Amniotic epithelial cell (primary cell): Measurements from ENCODE around the gene TBC1D10A.

Experiments used
- DNase-seq: peaks from one replicate; pipeline ENCODE4 v3.0.0-alpha.2; 2010; ENCODE audit warnings: low read depth

The TBC1D10A gene

GRCh38 chr22:30245985-30246813, 80.5 kb downstream of the TBC1D10A start, which contains the start of gene LIF:
TSS of gene LIF (minus strand) at chr22:30246759. CDS start at chr22:30246695, 64 bp downstream.
- peak; percentile 74 for DNase-seq

DNA sequence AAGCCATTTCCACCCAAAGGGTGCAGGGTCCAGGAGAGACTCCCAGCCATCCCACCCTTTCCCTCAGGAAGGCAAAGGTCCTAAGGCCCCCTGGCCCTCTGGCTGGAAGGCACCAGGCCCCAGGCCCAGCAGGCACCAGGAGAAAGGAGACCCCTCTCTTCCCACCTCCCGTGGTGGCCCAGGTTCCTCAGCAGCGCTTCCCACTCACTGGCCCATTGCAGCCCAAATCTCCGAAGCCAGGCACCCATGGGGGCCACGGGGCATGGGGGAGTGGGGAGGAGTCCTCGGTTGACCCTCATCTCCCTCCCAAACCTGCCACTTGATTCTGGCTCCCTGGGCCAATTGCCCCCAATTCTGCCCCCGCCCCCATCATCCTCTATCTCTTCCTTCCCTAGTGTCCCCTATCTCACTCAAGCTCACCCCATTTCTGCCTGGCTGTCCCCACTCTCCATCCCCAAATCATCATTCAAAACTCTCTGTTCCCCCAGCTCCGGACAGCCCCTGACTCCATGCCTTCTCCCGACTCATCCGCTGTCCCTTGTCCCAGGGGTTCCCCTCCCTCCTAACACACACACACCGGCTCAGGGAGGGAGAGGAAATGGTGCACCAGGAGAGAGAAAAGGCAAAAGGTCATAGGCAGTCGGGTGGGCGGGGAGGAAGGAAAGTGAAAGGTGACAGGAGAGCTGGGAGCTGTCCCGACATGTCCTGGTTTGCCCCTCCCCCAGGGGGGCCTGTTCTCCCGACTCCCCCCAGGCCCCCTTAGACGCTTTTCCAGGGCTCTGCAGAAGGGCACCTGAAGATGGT, 81.4 kb downstream of the TBC1D10A start:
- DNase-seq = no peak

GRCh38 chr22:30244641-30245040, 82.1 kb downstream of the TBC1D10A start:
- DNase-seq = no peak

DNA sequence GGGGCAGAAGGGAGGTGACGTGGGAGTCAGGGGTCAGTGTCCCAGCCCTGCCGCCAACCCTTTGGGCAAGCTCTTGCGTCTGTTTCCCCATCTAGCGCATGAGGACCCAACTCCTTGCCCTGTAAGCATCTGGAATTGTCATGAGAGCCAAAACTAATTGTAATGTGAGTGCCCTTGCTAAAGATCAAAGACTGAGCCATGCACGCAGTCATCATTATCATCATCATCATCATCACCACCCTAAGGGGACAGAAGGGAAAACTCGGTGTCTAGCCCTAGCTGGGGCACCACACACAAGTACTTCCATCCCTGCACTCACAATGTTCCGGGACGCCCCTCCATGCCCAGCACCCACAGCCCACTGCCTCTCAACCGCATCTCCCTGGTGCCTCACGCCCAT, 82.7 kb downstream of the TBC1D10A start:
- DNase-seq = no peak

DNA sequence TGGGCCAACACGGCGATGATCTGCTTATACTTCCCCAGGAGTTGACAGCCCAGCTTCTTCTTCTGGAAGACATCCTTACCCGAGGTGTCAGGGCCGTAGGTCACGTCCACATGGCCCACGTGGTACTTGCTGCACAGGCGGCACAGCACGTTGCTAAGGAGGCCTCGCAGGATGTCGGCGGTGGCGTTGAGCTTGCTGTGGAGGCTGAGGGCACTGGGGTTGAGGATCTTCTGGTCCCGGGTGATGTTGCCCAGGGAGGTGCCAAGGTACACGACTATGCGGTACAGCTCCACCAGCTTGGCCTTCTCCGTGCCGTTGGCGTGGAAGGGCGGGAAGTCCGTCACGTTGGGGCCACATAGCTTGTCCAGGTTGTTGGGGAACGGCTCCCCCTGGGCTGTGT, 83.1 kb downstream of the TBC1D10A start:
- no peak for DNase-seq
